Activated CD4-positive, alpha-beta T cell treated with anti-CD3 and anti-CD28 coated beads, Interleukin-2, amount 50 U/mL, for 16 hours (primary cell): ENCODE data around the gene PCDHB12.
A peak's percentile ranks its signal among the peaks of the same experiment; 100 is the strongest.
"Not testable (repeated sequence)": the region's sequence is repeated elsewhere in the genome, so short reads cannot be mapped to it uniquely, and the experiment has no call there.

ENCODE experiments used
- DNase-seq: peaks from one replicate; pipeline ENCODE4 v3.0.0-alpha.2; 2020

Gene PCDHB12

DNA sequence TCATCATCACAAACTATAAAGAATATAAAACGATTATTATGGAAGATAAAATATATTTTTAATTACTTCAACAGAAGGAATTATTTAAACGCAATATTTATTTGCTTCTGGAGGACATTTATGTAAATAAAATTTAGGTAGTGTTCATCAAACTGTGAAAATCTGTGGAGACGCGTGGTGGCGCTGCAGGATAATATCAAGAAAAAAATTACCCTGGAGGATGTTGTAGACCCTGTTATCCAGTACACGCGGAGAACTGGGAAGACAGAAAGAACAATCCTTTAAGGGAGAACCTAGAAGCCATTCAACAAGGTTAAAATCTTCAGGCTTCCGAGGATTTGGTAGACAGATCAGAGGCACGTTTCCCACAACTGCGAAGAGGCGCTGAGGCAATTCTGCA, at the start of gene PCDHB12:
PCDHB12 (plus strand) TSS at position 242 of the 400 bp plus-strand sequence. CDS start 189 bp downstream, outside the sequence.
- no peak for DNase-seq

DNA sequence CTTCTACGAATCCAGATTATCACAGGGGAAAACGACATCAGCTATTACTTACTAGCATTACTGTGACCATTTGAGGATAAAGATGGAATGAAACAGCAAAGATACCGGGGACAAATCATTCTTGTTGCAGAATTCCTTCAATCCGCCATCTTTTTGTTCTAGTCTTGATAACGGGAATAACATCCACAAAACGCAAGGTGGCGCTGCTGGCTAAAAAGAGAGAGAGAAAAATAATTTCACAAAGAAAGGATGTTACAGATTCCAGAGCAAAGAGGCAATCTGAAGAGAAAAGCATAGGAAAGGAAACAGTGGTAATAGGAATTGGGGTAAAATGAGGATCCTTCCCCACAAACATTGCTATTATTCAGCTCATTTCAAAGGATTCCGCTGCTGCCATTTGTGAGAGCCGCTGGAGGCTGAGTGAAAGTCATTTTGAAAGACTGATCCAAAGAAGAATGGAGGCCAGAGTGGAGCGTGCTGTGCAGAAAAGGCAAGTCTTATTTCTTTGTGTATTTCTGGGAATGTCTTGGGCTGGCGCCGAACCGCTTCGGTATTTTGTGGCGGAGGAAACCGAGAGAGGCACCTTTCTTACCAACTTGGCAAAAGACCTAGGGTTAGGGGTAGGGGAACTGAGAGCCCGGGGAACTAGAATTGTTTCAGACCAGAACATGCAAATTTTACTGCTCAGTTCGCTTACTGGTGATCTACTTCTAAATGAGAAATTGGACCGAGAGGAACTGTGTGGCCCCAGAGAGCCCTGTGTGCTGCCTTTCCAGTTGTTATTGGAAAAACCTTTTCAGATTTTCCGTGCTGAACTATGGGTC, 35.9 kb upstream of the PCDHB12 start, which contains the start of gene PCDHB7:
PCDHB7 (plus strand) TSS at position 264 of the 824 bp plus-strand sequence; CDS start at position 456, 192 bp downstream.
- DNase-seq: no peak

DNA sequence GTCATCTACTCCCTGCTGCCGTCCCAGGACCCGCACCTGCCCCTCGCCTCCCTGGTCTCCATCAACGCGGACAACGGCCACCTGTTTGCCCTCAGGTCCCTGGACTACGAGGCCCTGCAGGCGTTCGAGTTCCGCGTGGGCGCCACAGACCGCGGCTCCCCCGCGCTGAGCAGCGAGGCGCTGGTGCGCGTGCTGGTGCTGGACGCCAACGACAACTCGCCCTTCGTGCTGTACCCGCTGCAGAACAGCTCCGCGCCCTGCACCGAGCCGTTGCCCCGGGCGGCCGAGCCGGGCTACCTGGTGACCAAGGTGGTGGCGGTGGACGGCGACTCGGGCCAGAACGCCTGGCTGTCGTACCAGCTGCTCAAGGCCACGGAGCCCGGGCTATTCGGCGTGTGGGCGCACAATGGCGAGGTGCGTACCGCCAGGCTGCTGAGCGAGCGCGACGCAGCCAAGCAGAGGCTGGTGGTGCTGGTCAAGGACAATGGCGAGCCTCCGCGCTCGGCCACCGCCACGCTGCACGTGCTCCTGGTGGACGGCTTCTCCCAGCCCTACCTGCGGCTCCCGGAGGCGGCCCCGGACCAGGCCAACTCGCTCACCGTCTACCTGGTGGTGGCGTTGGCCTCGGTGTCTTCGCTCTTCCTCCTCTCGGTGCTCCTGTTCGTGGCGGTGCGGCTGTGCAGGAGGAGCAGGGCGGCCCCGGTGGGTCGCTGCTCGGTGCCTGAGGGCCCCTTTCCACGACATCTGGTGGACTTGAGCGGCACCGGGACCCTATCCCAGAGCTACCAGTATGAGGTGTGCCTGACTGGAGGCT, 34.0 kb upstream of the PCDHB12 start:
- DNase-seq: not testable (repeated sequence)

DNA sequence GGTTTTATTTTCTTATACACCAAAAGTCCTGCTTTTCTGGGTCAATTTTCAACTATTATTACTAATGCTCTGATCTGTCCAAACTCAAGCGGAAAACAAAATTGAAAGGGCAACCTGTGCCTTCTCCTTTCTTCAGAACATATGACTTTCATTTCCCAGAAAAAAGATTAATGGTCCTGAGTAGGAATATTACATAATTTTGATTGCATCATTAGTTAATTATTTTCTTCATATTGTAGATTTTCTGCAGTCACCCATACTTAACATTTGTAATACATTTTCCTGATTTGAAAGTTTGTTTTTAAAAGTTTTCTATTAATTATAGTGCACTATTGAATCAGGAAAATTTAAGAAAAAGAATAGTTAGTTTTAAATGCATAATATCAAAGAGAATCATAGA, 32.6 kb upstream of the PCDHB12 start:
- no peak for DNase-seq

DNA sequence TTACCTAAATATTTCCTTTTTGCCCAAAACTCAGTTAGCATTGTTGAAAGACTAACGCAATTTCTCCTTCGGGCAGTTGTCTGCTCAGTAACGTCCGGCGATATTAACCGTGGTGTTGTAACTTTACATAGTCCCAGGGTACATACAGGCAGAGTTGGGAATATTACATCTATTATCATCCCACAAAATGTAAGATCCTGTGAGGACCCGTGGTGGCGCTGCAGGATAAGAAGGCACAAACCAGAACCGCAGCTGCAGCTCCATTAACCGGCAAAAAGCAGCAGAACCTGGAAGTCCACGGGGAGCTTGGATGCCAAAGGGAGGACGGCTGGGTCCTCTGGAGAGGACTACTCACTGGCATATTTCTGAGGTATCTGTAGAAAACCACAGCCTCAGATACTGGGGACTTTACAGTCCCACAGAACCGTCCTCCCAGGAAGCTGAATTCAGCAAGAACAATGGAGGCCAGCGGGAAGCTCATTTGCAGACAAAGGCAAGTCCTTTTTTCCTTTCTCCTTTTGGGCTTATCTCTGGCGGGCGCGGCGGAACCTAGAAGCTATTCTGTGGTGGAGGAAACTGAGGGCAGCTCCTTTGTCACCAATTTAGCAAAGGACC, 30.8 kb upstream of the PCDHB12 start, which contains the start of gene PCDHB8:
PCDHB8 (plus strand) TSS at position 214 of the 615 bp plus-strand sequence; CDS start at position 459, 245 bp downstream.
- DNase-seq: not testable (repeated sequence)

DNA sequence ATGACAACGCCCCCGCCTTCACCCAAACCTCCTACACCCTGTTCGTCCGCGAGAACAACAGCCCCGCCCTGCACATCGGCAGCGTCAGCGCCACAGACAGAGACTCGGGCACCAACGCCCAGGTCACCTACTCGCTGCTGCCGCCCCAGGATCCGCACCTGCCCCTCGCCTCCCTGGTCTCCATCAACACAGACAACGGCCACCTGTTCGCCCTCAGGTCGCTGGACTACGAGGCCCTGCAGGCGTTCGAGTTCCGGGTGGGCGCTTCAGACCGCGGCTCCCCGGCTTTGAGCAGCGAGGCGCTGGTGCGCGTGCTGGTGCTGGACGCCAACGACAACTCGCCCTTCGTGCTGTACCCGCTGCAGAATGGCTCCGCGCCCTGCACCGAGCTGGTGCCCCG, 29.1 kb upstream of the PCDHB12 start:
- DNase-seq: not testable (repeated sequence)

DNA sequence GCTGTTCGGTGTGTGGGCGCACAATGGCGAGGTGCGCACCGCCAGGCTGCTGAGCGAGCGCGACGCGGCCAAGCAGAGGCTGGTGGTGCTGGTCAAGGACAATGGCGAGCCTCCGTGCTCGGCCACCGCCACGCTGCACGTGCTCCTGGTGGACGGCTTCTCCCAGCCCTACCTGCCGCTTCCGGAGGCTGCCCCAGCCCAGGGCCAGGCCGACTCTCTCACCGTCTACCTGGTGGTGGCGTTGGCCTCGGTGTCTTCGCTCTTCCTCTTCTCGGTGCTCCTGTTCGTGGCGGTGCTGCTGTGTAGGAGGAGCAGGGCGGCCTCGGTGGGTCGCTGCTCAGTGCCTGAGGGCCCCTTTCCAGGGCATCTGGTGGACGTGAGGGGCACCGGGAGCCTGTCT, 28.6 kb upstream of the PCDHB12 start:
- not testable (repeated sequence) for DNase-seq

DNA sequence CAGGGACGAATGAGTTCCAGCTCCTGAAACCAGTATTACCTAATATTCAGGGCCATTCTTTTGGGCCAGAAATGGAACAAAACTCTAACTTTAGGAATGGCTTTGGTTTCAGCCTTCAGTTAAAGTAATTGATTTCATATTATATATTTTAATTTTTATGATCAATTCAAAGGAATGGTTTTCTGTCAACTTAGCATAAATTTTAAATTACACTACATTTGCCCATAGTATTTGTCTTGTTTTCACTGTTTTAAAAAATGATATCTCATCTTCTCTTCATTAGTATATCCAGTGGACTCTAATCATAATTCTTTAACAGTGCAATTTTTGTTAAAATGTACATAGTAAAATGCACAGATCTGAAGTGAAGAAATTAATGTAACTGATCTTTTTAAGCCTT, 28.2 kb upstream of the PCDHB12 start:
- DNase-seq: no peak

DNA sequence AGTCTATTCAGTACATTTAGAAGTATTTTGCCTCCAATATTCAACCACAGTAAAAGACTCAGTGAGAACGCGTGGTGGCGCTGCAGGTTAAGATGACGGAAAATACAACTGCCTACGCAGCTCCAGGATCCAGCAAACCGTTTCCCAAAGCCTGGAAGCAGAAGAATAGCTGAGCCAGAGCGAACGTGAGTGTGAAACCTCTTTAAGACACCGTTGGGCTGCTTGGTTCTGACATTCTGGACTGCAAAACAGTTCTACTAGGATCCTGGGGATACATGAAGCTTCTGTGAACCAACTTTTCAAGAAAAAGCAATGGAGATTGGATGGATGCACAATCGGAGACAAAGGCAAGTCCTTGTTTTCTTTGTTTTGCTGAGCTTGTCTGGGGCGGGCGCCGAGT, 26.3 kb upstream of the PCDHB12 start, which contains the start of gene PCDHB16:
PCDHB16 (plus strand) TSS at position 140 of the 400 bp plus-strand sequence; CDS start at position 313, 173 bp downstream.
- no peak for DNase-seq

DNA sequence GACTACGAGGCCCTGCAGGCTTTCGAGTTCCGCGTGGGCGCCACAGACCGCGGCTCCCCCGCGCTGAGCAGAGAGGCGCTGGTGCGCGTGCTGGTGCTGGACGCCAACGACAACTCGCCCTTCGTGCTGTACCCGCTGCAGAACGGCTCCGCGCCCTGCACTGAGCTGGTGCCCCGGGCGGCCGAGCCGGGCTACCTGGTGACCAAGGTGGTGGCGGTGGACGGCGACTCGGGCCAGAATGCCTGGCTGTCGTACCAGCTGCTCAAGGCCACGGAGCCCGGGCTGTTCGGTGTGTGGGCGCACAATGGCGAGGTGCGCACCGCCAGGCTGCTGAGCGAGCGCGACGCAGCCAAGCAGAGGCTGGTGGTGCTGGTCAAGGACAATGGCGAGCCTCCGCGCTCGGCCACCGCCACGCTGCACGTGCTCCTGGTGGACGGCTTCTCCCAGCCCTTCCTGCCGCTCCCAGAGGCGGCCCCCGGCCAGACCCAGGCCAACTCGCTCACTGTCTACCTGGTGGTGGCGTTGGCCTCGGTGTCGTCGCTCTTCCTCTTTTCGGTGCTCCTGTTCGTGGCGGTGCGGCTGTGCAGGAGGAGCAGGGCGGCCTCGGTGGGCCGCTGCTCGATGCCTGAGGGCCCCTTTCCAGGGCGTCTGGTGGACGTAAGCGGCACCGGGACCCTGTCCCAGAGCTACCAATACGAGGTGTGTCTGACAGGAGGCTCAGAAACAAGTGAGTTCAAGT, 24.2 kb upstream of the PCDHB12 start:
- DNase-seq: not testable (repeated sequence)

DNA sequence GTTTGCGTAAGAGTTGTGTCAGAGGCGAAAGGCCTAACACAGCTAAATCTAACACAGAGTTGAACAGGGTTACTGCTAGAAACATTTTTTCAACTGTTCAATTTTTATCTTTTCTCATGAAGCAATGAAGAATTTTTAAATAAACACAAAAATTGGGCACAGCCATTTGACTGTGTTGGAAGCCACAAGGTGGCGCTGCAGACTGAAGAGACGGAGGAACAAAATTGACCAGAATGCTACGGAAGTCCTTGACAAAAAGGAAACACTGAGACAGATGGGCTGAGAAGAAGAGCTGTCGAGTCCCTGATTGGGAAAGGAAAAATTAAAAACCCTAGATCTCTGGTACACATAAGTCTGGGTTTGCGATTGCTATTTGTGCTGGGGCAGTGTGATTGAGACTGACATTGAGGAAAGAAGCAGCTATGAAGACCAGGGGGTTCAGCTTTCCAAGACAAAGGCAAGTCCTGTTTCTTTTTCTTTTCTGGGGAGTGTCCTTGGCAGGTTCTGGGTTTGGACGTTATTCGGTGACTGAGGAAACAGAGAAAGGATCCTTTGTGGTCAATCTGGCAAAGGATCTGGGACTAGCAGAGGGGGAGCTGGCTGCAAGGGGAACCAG, 21.5 kb upstream of the PCDHB12 start, which contains the start of gene PCDHB9:
PCDHB9 (plus strand) TSS at position 265 of the 616 bp plus-strand sequence; CDS start at position 423, 158 bp downstream.
- peak; percentile 14 for DNase-seq

DNA sequence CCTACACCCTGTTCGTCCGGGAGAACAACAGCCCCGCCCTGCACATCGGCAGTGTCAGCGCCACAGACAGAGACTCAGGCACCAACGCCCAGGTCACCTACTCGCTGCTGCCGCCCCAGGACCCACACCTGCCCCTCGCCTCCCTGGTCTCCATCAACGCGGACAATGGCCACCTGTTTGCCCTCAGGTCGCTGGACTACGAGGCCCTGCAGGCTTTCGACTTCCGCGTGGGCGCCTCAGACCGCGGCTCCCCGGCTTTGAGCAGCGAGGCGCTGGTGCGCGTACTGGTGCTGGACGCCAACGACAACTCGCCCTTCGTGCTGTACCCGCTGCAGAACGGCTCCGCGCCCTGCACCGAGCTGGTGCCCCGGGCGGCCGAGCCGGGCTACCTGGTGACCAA, 19.8 kb upstream of the PCDHB12 start:
- not testable (repeated sequence) for DNase-seq

DNA sequence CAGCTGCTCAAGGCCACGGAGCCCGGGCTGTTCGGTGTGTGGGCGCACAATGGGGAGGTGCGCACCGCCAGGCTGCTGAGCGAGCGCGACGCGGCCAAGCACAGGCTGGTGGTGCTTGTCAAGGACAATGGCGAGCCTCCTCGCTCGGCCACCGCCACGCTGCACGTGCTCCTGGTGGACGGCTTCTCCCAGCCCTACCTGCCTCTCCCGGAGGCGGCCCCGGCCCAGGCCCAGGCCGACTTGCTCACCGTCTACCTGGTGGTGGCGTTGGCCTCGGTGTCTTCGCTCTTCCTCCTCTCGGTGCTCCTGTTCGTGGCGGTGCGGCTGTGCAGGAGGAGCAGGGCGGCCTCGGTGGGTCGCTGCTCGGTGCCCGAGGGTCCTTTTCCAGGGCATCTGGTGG, 19.4 kb upstream of the PCDHB12 start:
- not testable (repeated sequence) for DNase-seq

DNA sequence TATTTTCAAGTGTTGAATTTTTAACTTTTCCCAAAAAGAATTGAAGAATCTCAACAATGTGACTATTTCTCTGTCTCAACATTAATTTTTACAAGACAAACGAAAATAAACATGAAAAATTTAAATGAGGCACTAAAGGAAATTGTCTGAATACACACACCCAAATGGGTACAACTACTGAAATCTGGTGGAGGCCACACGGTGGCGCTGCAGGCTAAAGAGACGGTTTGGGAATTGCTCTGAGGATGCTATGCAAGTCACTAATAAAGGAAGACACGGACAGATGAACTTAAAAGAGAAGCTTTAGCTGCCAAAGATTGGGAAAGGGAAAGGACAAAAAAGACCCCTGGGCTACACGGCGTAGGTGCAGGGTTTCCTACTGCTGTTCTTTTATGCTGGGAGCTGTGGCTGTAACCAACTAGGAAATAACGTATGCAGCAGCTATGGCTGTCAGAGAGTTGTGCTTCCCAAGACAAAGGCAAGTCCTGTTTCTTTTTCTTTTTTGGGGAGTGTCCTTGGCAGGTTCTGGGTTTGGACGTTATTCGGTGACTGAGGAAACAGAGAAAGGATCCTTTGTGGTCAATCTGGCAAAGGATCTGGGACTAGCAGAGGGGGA, 16.3 kb upstream of the PCDHB12 start, which contains the start of gene PCDHB10:
PCDHB10 (plus strand) TSS at position 244 of the 616 bp plus-strand sequence; CDS start at position 444, 200 bp downstream.
- peak; percentile 9 for DNase-seq

DNA sequence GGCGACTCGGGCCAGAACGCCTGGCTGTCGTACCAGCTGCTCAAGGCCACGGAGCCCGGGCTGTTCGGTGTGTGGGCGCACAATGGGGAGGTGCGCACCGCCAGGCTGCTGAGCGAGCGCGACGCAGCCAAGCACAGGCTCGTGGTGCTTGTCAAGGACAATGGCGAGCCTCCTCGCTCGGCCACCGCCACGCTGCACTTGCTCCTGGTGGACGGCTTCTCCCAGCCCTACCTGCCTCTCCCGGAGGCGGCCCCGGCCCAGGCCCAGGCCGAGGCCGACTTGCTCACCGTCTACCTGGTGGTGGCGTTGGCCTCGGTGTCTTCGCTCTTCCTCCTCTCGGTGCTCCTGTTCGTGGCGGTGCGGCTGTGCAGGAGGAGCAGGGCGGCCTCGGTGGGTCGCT, 14.2 kb upstream of the PCDHB12 start:
- not testable (repeated sequence) for DNase-seq

DNA sequence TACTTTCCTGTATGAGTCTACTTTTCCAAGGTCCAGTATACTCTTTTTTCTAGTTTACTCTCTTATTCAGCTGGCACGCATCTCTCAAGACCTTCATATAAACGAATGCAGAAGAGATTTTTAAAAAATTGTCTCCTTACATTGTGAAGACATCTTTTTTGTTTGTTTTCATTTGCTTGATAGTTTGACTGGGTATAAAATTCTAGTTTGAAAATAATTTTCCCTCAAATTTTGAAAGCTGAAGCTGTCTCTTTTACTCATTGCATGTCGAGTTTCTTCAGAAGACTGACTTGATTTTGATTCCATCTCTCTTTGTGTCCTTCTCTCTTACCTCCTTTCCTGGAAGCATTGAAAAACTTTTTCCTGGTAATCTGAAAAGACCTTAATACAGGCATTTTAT, 12.2 kb upstream of the PCDHB12 start:
- no peak for DNase-seq

DNA sequence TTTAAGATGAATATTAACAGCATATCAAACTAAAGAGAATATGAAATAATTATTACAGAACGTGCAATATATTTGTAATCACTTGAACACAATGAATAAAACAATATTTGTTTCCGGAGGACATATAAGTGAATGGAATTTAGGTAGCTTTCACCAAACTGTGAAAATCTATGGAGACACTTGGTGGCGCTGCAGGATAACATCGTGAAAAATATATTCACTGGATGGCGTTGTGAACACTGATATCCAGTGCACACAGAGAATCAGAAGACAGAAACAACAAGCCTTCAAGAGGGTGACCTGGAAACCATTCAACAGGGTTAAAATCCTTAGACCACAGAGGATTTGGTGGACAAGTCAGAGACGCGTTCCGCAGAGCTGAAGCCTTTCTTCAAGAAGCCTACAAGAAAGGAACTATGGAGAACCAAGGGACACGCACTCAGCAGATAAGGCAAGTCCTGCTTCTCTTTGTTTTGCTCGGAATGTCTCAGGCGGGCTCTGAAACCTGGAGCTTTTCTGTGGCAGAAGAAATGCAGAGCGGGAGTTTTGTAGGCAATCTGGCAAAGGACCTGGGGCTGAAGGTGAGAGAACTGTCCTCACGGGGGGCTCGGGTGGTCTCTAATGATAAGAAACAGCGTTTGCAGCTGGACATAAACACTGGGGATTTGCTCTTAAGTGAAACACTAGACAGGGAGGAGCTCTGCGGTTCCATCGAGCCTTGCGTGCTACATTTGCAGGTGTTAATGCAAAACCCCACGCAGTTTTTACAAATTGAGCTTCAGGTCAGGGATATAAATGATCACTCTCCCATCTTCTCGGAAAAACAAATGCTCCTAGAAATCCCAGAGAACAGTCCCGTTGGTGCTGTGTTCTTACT, 8.9 kb upstream of the PCDHB12 start, which contains the start of gene PCDHB11:
PCDHB11 (plus strand) TSS at position 269 of the 877 bp plus-strand sequence; CDS start at position 417, 148 bp downstream.
- DNase-seq: no peak

DNA sequence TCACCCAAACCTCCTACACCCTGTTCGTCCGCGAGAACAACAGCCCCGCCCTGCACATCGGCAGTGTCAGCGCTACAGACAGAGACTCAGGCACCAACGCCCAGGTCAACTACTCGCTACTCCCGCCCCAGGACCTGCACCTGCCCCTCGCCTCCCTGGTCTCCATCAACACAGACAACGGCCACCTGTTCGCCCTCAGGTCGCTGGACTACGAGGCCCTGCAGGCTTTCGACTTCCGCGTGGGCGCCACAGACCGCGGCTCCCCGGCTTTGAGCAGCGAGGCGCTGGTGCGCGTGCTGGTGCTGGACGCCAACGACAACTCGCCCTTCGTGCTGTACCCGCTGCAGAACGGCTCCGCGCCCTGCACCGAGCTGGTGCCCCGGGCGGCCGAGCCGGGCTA, 7.4 kb upstream of the PCDHB12 start:
- not testable (repeated sequence) for DNase-seq

DNA sequence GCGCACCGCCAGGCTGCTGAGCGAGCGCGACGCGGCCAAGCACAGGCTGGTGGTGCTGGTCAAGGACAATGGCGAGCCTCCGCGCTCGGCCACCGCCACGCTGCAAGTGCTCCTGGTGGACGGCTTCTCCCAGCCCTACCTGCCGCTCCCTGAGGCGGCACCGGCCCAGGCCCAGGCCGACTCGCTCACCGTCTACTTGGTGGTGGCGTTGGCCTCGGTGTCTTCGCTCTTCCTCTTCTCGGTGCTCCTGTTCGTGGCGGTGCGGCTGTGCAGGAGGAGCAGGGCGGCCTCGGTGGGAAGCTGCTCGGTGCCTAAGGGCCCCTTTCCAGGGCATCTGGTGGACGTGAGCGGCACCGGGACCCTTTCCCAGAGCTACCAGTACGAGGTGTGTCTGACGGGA, 6.9 kb upstream of the PCDHB12 start:
- DNase-seq: not testable (repeated sequence)

DNA sequence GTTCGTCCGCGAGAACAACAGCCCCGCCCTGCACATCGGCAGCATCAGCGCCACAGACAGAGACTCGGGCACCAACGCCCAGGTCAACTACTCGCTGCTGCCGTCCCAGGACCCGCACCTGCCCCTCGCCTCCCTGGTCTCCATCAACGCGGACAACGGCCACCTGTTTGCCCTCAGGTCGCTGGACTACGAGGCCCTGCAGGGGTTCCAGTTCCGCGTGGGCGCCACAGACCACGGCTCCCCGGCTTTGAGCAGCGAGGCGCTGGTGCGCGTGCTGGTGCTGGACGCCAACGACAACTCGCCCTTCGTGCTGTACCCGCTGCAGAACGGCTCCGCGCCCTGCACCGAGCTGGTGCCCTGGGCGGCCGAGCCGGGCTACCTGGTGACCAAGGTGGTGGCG, 1.8 kb downstream of the PCDHB12 start:
- not testable (repeated sequence) for DNase-seq
